Stimulated activated CD4-positive, alpha-beta T cell treated with anti-CD3 and anti-CD28 coated beads, Interleukin-12 subunit alpha, Interleukin-12 subunit beta, amount 100 ng/mL, for 48 hours (primary cell): ENCODE measurements around the gene STAT1.
"Not testable (repeated sequence)": the region's sequence is repeated elsewhere in the genome, so short reads cannot be mapped to it uniquely, and the experiment has no call there.

Source experiments
- DNase-seq, 3 donors: peaks; one replicate each; pipeline ENCODE4 v3.0.0-alpha.2; 2020; ENCODE audit warnings: low read depth in 2 of 3, low spot score in 1 of 3

STAT1 gene

GRCh38 chr2:190965580-190966222 is 48.3 kb downstream of the STAT1 start:
- DNase-seq, result no peak

- no peak for DNase-seq
Measured at GRCh38 chr2:190964170-190964795, 49.7 kb downstream of the STAT1 start.

GRCh38 chr2:190963088-190963487 is 50.9 kb downstream of the STAT1 start:
- DNase-seq, result no peak

GRCh38 chr2:190961918-190962487 is 52.0 kb downstream of the STAT1 start:
- no peak for DNase-seq

GRCh38 chr2:190961117-190961516 is 52.9 kb downstream of the STAT1 start:
- not testable (repeated sequence) for DNase-seq

- no peak for DNase-seq
Measured at GRCh38 chr2:190959911-190960788, 53.8 kb downstream of the STAT1 start.

- DNase-seq, result no peak
Measured at GRCh38 chr2:190953257-190953656, 60.7 kb downstream of the STAT1 start.

- no peak for DNase-seq
Measured at GRCh38 chr2:190950566-190950991, 63.4 kb downstream of the STAT1 start.

GRCh38 chr2:190948671-190949070 is 65.3 kb downstream of the STAT1 start:
- peak in 1 of 3 donors; percentile 22 for DNase-seq

GRCh38 chr2:190947711-190948251 is 66.2 kb downstream of the STAT1 start:
- no peak for DNase-seq

- no peak for DNase-seq
Measured at GRCh38 chr2:190947141-190947540, 66.8 kb downstream of the STAT1 start.

GRCh38 chr2:190943706-190944105 is 70.3 kb downstream of the STAT1 start:
- no peak for DNase-seq

- DNase-seq, result no peak
Measured at GRCh38 chr2:190942697-190943096, 71.3 kb downstream of the STAT1 start.

GRCh38 chr2:190941571-190941970 is 72.4 kb downstream of the STAT1 start:
- no peak for DNase-seq

- DNase-seq, result no peak
Measured at GRCh38 chr2:190940454-190940853, 73.5 kb downstream of the STAT1 start.

GRCh38 chr2:190938771-190939335 is 75.1 kb downstream of the STAT1 start:
- no peak for DNase-seq

- no peak for DNase-seq
Measured at GRCh38 chr2:190935054-190935453, 78.9 kb downstream of the STAT1 start.

- no peak for DNase-seq
Measured at GRCh38 chr2:190933361-190933760, 80.6 kb downstream of the STAT1 start.

GRCh38 chr2:190932514-190932913 is 81.5 kb downstream of the STAT1 start:
- no peak for DNase-seq

GRCh38 chr2:190930411-190930810 is 83.6 kb downstream of the STAT1 start:
- DNase-seq, result no peak

GRCh38 chr2:190929919-190930318 is 84.1 kb downstream of the STAT1 start:
- DNase-seq, result no peak
